Adipose tissue (tissue), 3 donors: ENCODE measurements around the gene DOCK1. TPM values are rescaled to one million over a fixed set of nuclear protein-coding genes. Genes with fewer than 3 reads are reported as not detected.

Experiments
- H3K27ac ChIP-seq: one replicate; pipeline ENCODE4 v1.5.1; 2013; ENCODE audit warnings: low read depth, low read length
- WGBS, 3 donors: extraction: QIAGEN DNeasy Blood & Tissue Kit; methylation state at CpG; one replicate each; pipeline ENCODE4 v1.1.7; 2013; 5-methylcytosine and 5-hydroxymethylcytosine counted together
- polyA plus RNA-seq, 3 donors: library from polyadenylated mRNA; stranded (reverse); fragments of 200-250 nt; gene quantifications; one replicate each; pipeline ENCODE4 v1.2.3, GENCODE V29; 2013
- donor health status: healthy with polysubstance abuse.
- donor health status: Bipolar disorder and iron deficiency.
- donor health status: healthy.

DOCK1 gene
- polyA plus RNA-seq, 3 donors: 9.5 to 21.6 (median 21.5) TPM

- no peak overlapping the region for H3K27ac ChIP-seq
- WGBS, 3 donors: 44 to 55% (median 51%) methylated on average over 4 of the region's 4 CpGs
These were observed 338.5 kb downstream of the DOCK1 start for GRCh38 chr10:127243490-127244272.

- 90 to 94% (median 93%) methylated on average over 10 of the region's 10 CpGs for WGBS, 3 donors
These were observed 340.2 kb downstream of the DOCK1 start for GRCh38 chr10:127245456-127245855.

GRCh38 chr10:127250031-127250430 lies 344.8 kb downstream of the DOCK1 start:
- 72 to 85% (median 81%) methylated on average over 5 of the region's 5 CpGs for WGBS, 3 donors
- no peak overlapping the region for H3K27ac ChIP-seq

More at GRCh38 chr10:127245456-127245855, 340.2 kb downstream of the DOCK1 start:
- no peak overlapping the region for H3K27ac ChIP-seq

- 93 to 97% (median 96%) methylated on average over 6 of the region's 6 CpGs for WGBS, 3 donors
- H3K27ac ChIP-seq: no peak overlapping the region
These were observed 347.6 kb downstream of the DOCK1 start for GRCh38 chr10:127252818-127253217.

GRCh38 chr10:127254276-127254675 lies 349.0 kb downstream of the DOCK1 start:
- no peak overlapping the region for H3K27ac ChIP-seq
- WGBS, 3 donors: 15 to 78% (median 37%) methylated on average over 3 of the region's 3 CpGs

- 67 to 75% (median 70%) methylated on average over 8 of the region's 8 CpGs for WGBS, 3 donors
- H3K27ac ChIP-seq: no peak overlapping the region
These were observed 352.2 kb downstream of the DOCK1 start for GRCh38 chr10:127257395-127257794.

- no peak overlapping the region for H3K27ac ChIP-seq
- 93 to 94% (median 93%) methylated on average over 11 of the region's 11 CpGs for WGBS, 3 donors
These were observed 354.1 kb downstream of the DOCK1 start for GRCh38 chr10:127259347-127259746.

- 92 to 95% (median 94%) methylated on average over 7 of the region's 7 CpGs for WGBS, 3 donors
- H3K27ac ChIP-seq: no peak overlapping the region
These were observed 357.4 kb downstream of the DOCK1 start for GRCh38 chr10:127262606-127263005.

- H3K27ac ChIP-seq: no peak overlapping the region
- WGBS, 3 donors: 87 to 95% (median 88%) methylated on average over 3 of the region's 3 CpGs
These were observed 360.1 kb downstream of the DOCK1 start for GRCh38 chr10:127265288-127265687.

- H3K27ac ChIP-seq: no peak overlapping the region
- WGBS, 3 donors: 96 to 99% (median 98%) methylated on average over 2 of the region's 2 CpGs
These were observed 361.2 kb downstream of the DOCK1 start for GRCh38 chr10:127266431-127266830.

GRCh38 chr10:127267442-127267841 lies 362.2 kb downstream of the DOCK1 start:
- H3K27ac ChIP-seq: no peak overlapping the region
- WGBS, 3 donors: 96 to 97% (median 96%) methylated on average over 12 of the region's 12 CpGs

GRCh38 chr10:127272076-127272475 lies 366.8 kb downstream of the DOCK1 start:
- no peak overlapping the region for H3K27ac ChIP-seq
- WGBS, 3 donors: 94 to 97% (median 95%) methylated on average over 4 of the region's 4 CpGs

GRCh38 chr10:127275272-127275671 lies 370.0 kb downstream of the DOCK1 start:
- H3K27ac ChIP-seq: no peak overlapping the region
- 96 to 98% (median 98%) methylated on average over 6 of the region's 6 CpGs for WGBS, 3 donors

GRCh38 chr10:127275793-127276450 lies 370.7 kb downstream of the DOCK1 start:
- H3K27ac ChIP-seq: no peak overlapping the region
- WGBS, 3 donors: 83 to 95% (median 89%) methylated on average over 10 of the region's 10 CpGs

GRCh38 chr10:127276794-127277462 lies 371.7 kb downstream of the DOCK1 start:
- WGBS, 3 donors: 57 to 80% (median 62%) methylated on average over 4 of the region's 4 CpGs
- H3K27ac ChIP-seq: no peak overlapping the region

GRCh38 chr10:127278001-127278400 lies 372.8 kb downstream of the DOCK1 start:
- H3K27ac ChIP-seq: no peak overlapping the region
- WGBS, 3 donors: 65 to 68% (median 67%) methylated on average over 5 of the region's 5 CpGs

- 62 to 93% (median 90%) methylated on average over 5 of the region's 5 CpGs for WGBS, 3 donors
- no peak overlapping the region for H3K27ac ChIP-seq
These were observed 374.1 kb downstream of the DOCK1 start for GRCh38 chr10:127279334-127279774.

- H3K27ac ChIP-seq: no peak overlapping the region
- WGBS, 3 donors: 96 to 99% (median 96%) methylated on average over 4 of the region's 4 CpGs
These were observed 375.2 kb downstream of the DOCK1 start for GRCh38 chr10:127280446-127280845.

- H3K27ac ChIP-seq: no peak overlapping the region
- WGBS, 3 donors: 89 to 100% (median 92%) methylated on average over 4 of the region's 4 CpGs
These were observed 377.8 kb downstream of the DOCK1 start for GRCh38 chr10:127283017-127283416.
